H9 (cell line): Measurements from ENCODE around the gene TTC39C. TPM values are rescaled to one million over a fixed set of nuclear protein-coding genes. Genes with fewer than 3 reads are reported as not detected.

ENCODE experiments used
- DNase-seq: peaks from one replicate; pipeline ENCODE4 v3.0.0-alpha.2; 2017
- H2AFZ ChIP-seq: one replicate; pipeline ENCODE4 v1.6.1; 2013; ENCODE audit warnings: mild to moderate bottlenecking, low read length, control low read depth, moderate library complexity
- H2AK5ac ChIP-seq: 2 replicates; pipeline ENCODE4 v1.6.1; 2013; ENCODE audit warnings: low read length, control low read depth, mixed read lengths; ENCODE audit not compliant: insufficient read length
- H2BK120ac ChIP-seq: one replicate; pipeline ENCODE4 v1.6.1; 2013; ENCODE audit warnings: low read depth, mild to moderate bottlenecking, low read length, control low read depth, inconsistent platforms; ENCODE audit not compliant: poor library complexity, severe bottlenecking
- H2BK12ac ChIP-seq: 2 replicates; pipeline ENCODE4 v1.6.1; 2013; ENCODE audit warnings: low read length, control low read depth, mixed read lengths, low read depth; ENCODE audit not compliant: insufficient read length
- H2BK15ac ChIP-seq: 2 replicates; pipeline ENCODE4 v1.6.1; 2013; ENCODE audit warnings: low read depth, low read length, control low read depth
- H2BK20ac ChIP-seq: one replicate; pipeline ENCODE4 v1.6.1; 2013; ENCODE audit warnings: low read depth, mild to moderate bottlenecking, low read length, control low read depth, inconsistent platforms; ENCODE audit not compliant: poor library complexity, severe bottlenecking
- H2BK5ac ChIP-seq: 2 replicates; pipeline ENCODE4 v1.6.1; 2013; ENCODE audit warnings: low read length, control low read depth, mixed read lengths; ENCODE audit not compliant: insufficient read length
- H3K14ac ChIP-seq: 2 replicates; pipeline ENCODE4 v1.6.1; 2013; ENCODE audit warnings: low read length, control low read depth; ENCODE audit not compliant: insufficient read depth
- H3K18ac ChIP-seq: 2 replicates; pipeline ENCODE4 v1.6.1; 2013; ENCODE audit warnings: low read depth, mild to moderate bottlenecking, mixed read lengths, low read length, control low read depth; ENCODE audit not compliant: insufficient read length
- H3K23ac ChIP-seq: 2 replicates; pipeline ENCODE4 v1.6.1; 2013; ENCODE audit warnings: low read length, control low read depth, mixed read lengths, low read depth; ENCODE audit not compliant: insufficient read length
- H3K23me2 ChIP-seq: 2 replicates; pipeline ENCODE4 v1.6.1; 2013; ENCODE audit warnings: low read depth, mild to moderate bottlenecking, mixed read lengths, low read length, control low read depth; ENCODE audit not compliant: insufficient read length, poor library complexity, severe bottlenecking
- H3K27ac ChIP-seq: 2 replicates; pipeline ENCODE4 v1.5.1; 2013; ENCODE audit warnings: low read length, control low read depth, mixed read lengths, low read depth; ENCODE audit not compliant: insufficient read length
- H3K27me3 ChIP-seq: 2 replicates; pipeline ENCODE4 v1.6.1; 2013; ENCODE audit warnings: low read length, control low read depth, inconsistent platforms; ENCODE audit not compliant: insufficient read depth
- H3K4ac ChIP-seq: 2 replicates; pipeline ENCODE4 v1.6.1; 2013; ENCODE audit warnings: low read depth, mild to moderate bottlenecking, control low read depth, inconsistent platforms, low read length, moderate library complexity
- H3K4me1 ChIP-seq: 2 replicates; pipeline ENCODE4 v1.6.1; 2013; ENCODE audit warnings: low read length, control low read depth, inconsistent platforms; ENCODE audit not compliant: insufficient read depth
- H3K4me2 ChIP-seq: 2 replicates; pipeline ENCODE4 v1.6.1; 2013; ENCODE audit warnings: low read length, control low read depth, mixed read lengths; ENCODE audit not compliant: insufficient read length, insufficient read depth
- H3K56ac ChIP-seq: 2 replicates; pipeline ENCODE4 v1.6.1; 2013; ENCODE audit warnings: low read depth, mild to moderate bottlenecking, mixed read lengths, low read length, control low read depth; ENCODE audit not compliant: insufficient read length
- H3K79me1 ChIP-seq: 2 replicates; pipeline ENCODE4 v1.6.1; 2013; ENCODE audit warnings: low read depth, mild to moderate bottlenecking, moderate library complexity, low read length, control low read depth, inconsistent platforms; ENCODE audit not compliant: insufficient read depth, poor library complexity, severe bottlenecking
- H3K79me2 ChIP-seq: 2 replicates; pipeline ENCODE4 v1.6.1; 2013; ENCODE audit warnings: low read length, control low read depth, inconsistent platforms; ENCODE audit not compliant: insufficient read depth
- H3K9ac ChIP-seq: 2 replicates; pipeline ENCODE4 v1.6.1; 2013; ENCODE audit warnings: low read length, control low read depth, mixed read lengths; ENCODE audit not compliant: insufficient read length; ENCODE audit errors: extremely low read depth
- H3K9me3 ChIP-seq: one replicate; pipeline ENCODE4 v1.6.1; 2013; ENCODE audit warnings: low read depth, low read length, inconsistent platforms; ENCODE audit not compliant: control insufficient read depth
- H3T11ph ChIP-seq: one replicate; pipeline ENCODE4 v1.6.1; 2013; ENCODE audit warnings: mild to moderate bottlenecking, low read length, control low read depth, inconsistent platforms
- H4K20me1 ChIP-seq: one replicate; pipeline ENCODE4 v1.6.1; 2013; ENCODE audit not compliant: control insufficient read depth, insufficient read length, insufficient read depth
- H4K5ac ChIP-seq: 2 replicates; pipeline ENCODE4 v1.6.1; 2013; ENCODE audit warnings: low read depth, mild to moderate bottlenecking, mixed read lengths, low read length, control low read depth; ENCODE audit not compliant: insufficient read length
- H4K8ac ChIP-seq: replicated peaks from 2 replicates; pipeline ENCODE4 v1.6.1; 2013; ENCODE audit warnings: low read length, control low read depth, mixed read lengths, low read depth; ENCODE audit not compliant: insufficient read length
- H4K91ac ChIP-seq: 2 replicates; pipeline ENCODE4 v1.6.1; 2013; ENCODE audit warnings: low read depth, mild to moderate bottlenecking, moderate library complexity, mixed read lengths, low read length, control low read depth; ENCODE audit not compliant: insufficient read length
- H3K27ac Mint-ChIP-seq, 3 experiments: 2 replicates in 2 of 3; 3 replicates in 1 of 3; pipeline ENCODE4 v1.8.0; 2020 to 2021; ENCODE audit warnings: mixed read lengths in 3 of 3, mild to moderate bottlenecking in 1 of 3, moderate library complexity in 1 of 3
- H3K27me3 Mint-ChIP-seq: 2 replicates; pipeline ENCODE4 v1.8.0; 2021; ENCODE audit warnings: low read depth, mild to moderate bottlenecking, moderate library complexity, mixed read lengths
- H3K36me3 Mint-ChIP-seq, 3 experiments: 2 replicates in 2 of 3; 3 replicates in 1 of 3; pipeline ENCODE4 v1.8.0; 2020 to 2021; ENCODE audit warnings: low read depth in 3 of 3, mixed read lengths in 3 of 3; ENCODE audit not compliant: insufficient read depth in 1 of 3
- H3K4me1 Mint-ChIP-seq, 2 experiments: 2 replicates each; pipeline ENCODE4 v1.8.0; 2020; ENCODE audit warnings: mixed read lengths in 2 of 2
- H3K4me3 Mint-ChIP-seq, 2 experiments: 2 replicates in 1 of 2; 3 replicates in 1 of 2; pipeline ENCODE4 v1.8.0; 2020 to 2021; ENCODE audit warnings: mild to moderate bottlenecking in 2 of 2, mixed read lengths in 2 of 2, moderate library complexity in 1 of 2
- H3K9me3 Mint-ChIP-seq, 2 experiments: 2 replicates in 1 of 2; 3 replicates in 1 of 2; pipeline ENCODE4 v1.8.0; 2020; ENCODE audit warnings: mild to moderate bottlenecking in 2 of 2, mixed read lengths in 2 of 2, moderate library complexity in 1 of 2
- CTCF ChIP-seq: fragments of 200-600 bp; sonication (generic); conservative IDR thresholded peaks from 3 replicates; pipeline ENCODE4 v1.8.0; 2021; ENCODE audit warnings: antibody characterized with exemption, mild to moderate bottlenecking
- WGBS: extraction: QIAGEN DNeasy Blood & Tissue Kit; methylation state at CpG from one replicate; pipeline ENCODE4 v1.1.7; 2013; ENCODE audit warnings: missing lambda C conversion rate, low lambda C conversion rate, mixed read lengths; ENCODE audit not compliant: insufficient read length; ENCODE audit errors: extremely low coverage; 5-methylcytosine and 5-hydroxymethylcytosine counted together
- total RNA-seq: library from RNA; stranded (reverse); gene quantifications from 2 replicates; pipeline ENCODE4 v1.2.1, GENCODE V29; 2021

Gene TTC39C
- total RNA-seq, 1 experiment from 2014 or later, result 18.0 TPM

- Histone ChIP-seq H3T11ph (no peak overlapping the region), H3K79me2 (no peaks in the 10 kb centered on the region), H3K79me1 (no peaks in the 10 kb centered on the region), H2BK20ac (no peak overlapping the region), H3K4me1 (peaks cover 3% of the 10 kb centered on the region), H4K5ac (no peak overlapping the region), H3K4me2 (no peak overlapping the region), H4K20me1 (no peaks in the 10 kb centered on the region), H2BK5ac (no peak overlapping the region), H4K91ac (no peak overlapping the region), H3K9ac (no peak overlapping the region), H2AFZ (no peak overlapping the region), H3K23ac (no peak overlapping the region), H3K27ac (no peak overlapping the region), H2AK5ac (no peak overlapping the region), H2BK12ac (no peak overlapping the region), H3K4ac (no peak overlapping the region), H3K27me3 (no peaks in the 10 kb centered on the region), H3K9me3 (no peaks in the 10 kb centered on the region), H2BK15ac (no peak overlapping the region), H3K14ac (no peak overlapping the region), H3K18ac (no peak overlapping the region), H3K23me2 (no peaks in the 10 kb centered on the region), H2BK120ac (no peak overlapping the region), H3K56ac (no peak overlapping the region), H4K8ac (no peak overlapping the region)
- no peak for TF ChIP-seq CTCF
- no CpG with 5 or more reads among the region's 1 CpG for WGBS
- Mint-ChIP-seq H3K9me3 (no peaks in the 10 kb centered on the region), H3K4me3 (no peak overlapping the region), H3K4me1 (peaks cover 19% of the 10 kb centered on the region in 2 experiments), H3K36me3 (peaks cover 0 to 1% (median 0%) of the 10 kb centered on the region in 3 experiments; a peak in 1 of 7 replicates), H3K27ac (no peak overlapping the region), H3K27me3 (no peaks in the 10 kb centered on the region; the same call in 1 of the 2 replicates)
- no peak for DNase-seq
These were observed 36.7 kb upstream of the TTC39C start for GRCh38 chr18:23977719-23978483.
